GM18873 (cell line): Measurements from ENCODE around the gene LAPTM4A.
"Not testable (repeated sequence)": the region's sequence is repeated elsewhere in the genome, so short reads cannot be mapped to it uniquely, and the experiment has no call there.

ENCODE experiments used
- ATAC-seq: cut with Tn5 transposase; IDR thresholded peaks from one replicate; pipeline ENCODE4 v1.9.1; 2021; ENCODE audit warnings: mild to moderate bottlenecking, moderate library complexity, moderate number of reproducible peaks; ENCODE audit not compliant: unreplicated experiment, low FRiP score

LAPTM4A gene

DNA sequence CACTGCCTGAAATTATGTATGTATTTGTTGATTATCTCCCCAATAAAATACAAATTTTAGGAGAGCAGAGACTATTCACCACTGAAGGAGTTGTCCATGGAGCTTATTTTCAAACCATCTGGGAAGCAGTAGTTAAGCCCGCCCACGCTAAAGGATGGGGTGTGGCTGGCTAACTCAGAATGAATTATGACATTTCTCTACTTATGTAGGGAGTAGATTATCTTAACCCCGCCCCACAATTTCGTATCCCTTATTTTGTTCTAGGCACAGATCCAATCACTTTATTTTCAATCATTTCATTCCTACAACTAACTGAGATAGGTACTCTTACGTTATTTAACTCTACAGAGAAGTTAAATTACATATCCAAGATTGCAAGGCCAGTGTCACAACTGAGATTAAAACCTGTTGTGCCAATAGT, 1.4 kb upstream of the LAPTM4A start:
- ATAC-seq, result no peak

DNA sequence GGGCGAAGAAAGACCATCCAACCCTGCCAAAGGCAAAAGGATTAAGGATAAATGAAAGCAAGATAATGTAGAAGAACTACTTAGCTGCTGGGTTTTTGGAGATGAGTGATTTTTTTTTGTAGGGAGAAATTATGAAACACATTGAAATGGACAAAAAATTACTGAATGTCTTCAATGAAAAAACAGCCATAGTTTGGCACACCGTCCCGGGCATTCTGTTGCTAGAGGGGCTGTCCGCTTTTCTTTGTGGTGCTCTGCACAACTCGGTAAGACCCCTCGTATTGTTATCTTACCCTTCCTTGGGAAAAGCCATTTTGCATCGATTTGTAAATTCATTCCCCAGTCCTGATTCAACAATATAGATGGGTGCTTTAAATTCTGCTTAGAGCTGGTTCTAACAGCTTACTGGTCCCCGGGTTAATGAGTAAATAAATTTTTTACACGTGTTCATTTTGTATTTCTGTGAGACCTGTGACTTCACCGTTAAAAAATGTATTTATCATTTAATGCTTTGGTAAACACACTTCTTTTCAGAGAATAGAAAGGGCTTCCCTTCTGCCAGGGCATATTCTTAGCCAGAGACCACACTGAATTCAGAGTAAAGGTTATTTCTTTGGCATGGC, 912 bp upstream of the LAPTM4A start:
- no peak for ATAC-seq

DNA sequence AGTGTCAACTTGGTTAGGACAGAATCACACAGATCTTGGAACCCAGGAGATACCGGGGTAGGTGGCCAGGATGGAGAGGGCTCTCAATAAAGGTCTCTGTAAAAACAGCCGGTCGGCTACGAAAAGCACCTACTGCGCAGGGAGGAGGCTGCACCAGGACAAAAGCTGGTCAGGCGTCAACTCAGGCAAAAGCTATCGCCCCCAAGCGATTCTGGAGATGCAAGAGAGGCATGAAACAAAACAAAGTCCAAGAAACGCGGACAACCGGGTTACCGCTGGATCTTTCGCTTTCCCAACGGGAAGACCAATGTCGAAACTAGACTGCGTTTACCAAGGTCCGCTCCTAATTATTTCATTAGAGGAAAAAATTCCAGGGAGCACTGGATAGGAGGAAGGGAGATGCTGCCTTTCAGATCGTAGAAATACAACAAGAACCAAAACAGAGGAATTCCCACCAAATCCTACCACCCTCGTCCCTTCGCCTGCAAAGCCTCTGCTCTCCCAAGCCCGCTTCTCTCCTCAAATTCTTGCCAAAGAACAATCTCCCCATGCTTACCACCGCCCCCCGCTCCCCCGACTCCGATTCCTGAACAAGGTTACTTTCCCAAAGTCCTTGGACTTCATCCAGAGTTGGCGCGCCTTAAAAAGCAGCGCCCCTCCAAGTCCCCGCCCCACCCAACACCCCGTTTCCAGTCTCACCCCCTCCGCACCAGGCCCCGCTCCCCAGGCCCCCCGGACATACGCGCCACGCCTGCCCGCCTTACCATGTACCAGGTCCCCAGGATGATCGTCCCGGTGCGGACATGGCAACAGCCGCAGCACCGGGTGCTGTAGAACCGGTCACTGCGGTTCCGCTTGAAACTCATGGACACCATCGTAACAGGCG, 539 bp downstream of the LAPTM4A start:
- ATAC-seq, result peak; percentile 14

DNA sequence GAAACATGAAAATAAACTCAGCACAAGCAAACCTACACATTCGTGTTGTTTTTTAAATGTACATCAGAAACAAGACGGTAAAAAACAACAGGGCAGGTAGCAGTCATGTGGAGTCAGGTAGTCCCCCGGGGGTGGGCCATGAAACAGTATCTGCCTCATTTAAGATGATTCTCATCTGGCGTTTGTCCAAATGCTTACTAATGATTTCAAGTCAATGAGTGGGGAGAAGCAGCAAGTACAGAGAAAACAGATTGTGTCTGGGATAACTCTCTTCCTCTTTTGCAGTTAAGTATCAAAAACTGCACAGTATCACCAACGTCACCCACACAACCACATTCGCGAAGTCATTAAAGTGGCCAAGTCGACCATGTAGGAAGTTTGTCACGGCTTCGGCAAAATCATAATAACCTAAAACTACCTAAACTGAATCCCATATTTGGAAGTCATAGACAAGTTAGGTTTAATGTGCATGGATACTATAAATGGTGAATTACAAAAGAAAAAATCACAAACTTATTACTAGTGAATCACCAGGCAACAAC, 1.3 kb downstream of the LAPTM4A start:
- ATAC-seq, result no peak

DNA sequence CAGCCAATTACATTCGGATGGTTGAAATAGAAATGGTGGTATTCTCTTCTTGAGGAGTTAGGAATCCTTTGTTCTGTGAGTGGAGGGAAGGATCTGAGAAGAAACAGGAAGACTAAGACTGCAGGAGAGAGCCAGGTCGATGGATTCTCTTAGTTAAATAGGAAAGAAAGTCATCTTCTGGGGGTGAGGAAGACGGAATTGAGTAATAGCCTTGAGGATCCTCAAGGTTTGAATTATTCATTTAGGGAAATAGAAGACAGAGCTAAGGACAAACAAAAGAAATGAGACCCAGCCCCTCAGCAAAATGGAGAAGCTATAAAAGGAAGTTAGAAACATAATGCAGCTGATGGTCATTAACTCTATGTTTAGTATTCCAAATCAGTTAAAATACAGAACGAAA, 1.8 kb downstream of the LAPTM4A start:
- ATAC-seq, result no peak

DNA sequence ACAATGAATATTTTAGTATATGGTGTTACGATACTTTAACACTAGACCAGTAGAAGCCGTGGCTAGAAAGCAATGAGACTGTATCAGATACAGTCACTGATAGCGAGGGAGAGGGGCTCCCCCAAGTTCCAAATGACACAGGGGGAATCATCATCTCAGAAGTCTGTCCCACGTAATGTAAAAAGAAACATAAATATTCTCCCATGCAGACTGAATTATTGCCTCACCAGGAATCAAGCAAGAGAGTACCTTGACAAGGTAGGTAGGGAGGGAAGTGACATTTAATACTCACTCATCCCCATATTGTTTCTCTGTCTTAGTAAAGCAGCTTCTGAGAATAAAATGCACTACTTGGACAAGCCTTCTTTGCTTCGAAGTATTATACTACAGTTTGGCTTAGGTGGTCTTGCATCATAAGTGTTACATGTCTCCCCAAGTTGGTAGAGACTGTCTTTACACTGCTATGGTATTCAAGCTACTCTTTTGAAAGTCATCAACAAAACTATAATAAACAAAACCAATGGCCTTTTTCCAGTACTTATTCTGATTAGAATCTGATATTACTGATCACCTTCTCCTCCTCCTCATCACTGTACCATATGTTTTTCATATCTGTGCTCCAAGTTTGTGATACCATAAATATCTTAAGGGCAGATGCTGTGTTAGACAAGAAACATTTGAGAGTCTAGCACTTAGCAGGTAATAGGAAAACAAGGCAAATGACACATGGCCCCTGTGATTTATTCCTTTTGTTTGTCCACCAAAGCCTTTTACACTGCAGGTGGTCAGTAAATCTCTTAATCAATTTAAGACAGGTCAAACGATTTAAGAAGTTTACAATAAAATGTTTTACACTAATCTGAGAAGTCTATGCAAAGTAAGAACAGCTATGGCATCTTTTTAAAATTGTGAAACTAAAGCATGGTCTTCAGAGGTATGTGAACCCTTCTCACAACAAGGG, 2.7 kb downstream of the LAPTM4A start:
- ATAC-seq, result no peak

DNA sequence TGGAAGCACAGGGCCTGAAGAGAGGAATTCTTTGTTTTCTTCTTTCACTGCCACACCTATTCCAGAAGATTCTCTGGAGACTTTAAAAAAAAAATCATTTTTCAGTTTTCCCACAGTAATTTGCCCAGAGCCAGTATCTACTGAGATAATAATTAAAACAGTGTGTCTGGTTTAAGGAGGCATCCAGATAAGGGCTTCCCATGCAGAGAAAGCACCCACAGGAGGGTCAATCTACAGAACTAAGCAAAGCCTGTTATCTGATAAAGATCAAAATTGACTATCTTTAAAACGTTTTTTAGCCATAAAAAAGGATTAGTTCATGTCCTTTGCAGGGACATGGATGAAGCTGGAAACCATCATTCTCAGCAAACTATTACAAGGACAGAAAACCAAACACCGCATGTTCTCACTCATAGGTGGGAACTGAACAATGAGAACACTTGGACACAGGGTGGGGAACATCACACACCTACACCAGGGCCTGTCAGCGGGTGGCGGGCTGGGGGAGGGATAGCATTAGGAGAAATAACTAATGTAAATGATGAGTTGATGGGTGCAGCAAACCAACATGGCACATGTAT, 5.6 kb downstream of the LAPTM4A start:
- ATAC-seq, result not testable (repeated sequence)

DNA sequence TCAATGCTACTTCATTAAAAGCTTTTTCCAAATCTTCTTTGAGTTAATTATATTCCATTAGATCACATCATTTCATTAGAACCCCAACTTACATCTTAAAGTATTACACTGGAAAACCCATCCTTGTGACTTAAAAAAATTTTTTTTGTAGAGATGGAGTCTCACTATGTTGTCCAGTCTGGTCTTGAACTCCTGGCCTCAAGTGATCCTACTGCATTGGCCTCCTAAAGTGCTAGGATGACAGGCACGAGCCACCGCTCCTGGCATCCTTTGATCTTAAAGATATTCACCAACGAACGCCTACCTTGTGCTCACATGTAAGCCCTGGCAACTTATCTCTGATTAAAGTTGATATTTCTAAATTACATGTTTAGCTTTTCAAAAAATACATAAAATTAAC, 6.7 kb downstream of the LAPTM4A start:
- no peak for ATAC-seq

DNA sequence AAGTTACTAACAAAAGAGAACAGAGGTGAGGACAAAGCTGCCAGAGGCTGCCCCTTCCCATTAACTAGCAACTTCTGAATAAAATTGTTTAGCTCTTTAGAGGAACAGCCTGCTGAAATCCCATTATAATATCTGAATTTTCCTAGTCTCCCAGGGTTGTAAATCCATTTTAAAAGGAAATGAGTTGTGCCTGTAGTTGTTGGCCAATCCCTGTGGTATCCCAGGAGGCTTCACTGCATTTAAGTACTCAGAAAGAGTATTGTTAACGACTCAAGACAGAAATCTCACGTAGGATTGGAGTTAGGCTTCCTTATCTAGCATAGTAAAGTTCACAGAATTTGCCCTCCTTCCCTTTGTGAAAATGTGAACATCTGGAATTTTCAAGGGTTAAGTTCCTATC, 8.9 kb downstream of the LAPTM4A start:
- no peak for ATAC-seq

DNA sequence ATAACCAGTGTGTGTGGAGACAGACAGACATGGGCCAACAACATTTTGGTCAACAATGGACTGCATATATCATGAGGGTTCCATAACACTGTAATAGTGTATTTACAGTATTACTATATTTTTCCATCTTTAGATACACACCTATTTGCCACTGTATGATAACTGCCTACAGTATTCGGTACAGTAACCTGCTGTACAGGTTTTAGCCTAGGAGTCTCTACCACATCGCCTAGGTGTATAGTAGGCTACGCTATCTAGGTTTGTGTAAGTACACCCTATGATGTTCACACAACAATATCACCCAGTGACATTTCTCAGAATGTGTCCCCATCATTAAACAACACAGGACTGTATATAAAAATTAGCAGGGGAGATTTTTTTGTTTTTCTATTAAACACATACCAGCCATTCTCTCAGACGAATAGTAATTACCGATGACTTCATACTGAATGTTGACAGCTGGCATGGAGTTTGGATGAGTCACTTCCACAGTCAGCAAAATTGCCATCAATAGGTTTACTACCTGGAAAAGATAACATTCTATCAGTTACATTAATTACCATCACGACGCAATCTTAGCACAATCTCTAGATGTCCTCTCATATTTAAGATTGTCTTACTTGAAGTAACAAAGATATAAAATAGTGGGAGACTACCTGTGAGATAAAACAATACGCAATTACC, 10.8 kb downstream of the LAPTM4A start:
- no peak for ATAC-seq

DNA sequence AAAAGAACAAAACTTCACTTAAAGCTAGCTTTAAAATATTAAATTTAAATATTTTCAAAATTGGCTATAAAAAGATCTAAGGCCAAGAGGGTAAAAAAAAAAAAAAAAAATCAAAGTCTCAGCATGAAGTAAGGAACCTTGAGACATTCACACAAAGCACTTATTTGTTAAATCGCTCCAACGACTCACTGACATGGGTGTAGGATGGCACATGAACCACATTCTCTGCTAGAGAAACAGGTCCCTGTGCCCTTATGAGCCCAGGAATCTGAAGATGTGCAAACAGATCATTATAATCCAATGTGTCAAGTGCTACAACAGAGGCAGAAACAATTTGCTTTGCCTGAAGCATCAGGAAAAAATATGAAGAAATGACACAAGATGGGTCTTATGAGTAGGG, 13.8 kb downstream of the LAPTM4A start:
- no peak for ATAC-seq

DNA sequence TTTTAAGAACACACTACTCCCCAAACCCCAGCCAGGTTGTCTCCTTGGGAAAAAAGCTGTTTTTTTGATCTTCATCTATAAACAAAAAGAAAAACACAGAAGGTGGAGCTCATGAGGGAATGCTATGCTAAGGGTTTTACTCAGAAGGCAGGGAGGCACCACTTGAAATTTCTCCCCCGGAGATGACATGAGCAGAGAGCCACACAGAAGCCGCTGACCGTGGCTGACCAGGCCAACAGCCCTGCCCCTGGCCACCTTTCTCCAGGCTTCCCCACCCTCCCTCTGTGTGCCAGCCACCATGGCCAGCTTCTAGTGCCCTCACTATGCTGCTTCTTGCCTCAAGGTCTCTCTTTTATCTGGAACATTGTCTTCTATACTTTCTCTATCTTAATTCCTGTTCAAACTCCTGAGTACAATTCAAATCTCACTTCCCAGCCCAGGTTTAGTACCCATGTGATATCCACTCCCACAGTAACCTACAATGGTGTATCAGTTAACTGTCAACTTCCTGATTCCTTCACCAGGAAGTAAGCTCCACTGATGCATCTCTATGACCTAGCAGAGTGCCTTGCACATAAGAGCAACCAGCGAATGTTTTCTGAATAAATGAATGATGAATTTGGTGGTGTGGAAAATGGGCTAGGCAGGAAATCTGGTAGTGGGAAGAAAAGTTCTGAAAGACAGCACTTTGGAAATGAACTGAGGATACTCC, 15.3 kb downstream of the LAPTM4A start:
- no peak for ATAC-seq

DNA sequence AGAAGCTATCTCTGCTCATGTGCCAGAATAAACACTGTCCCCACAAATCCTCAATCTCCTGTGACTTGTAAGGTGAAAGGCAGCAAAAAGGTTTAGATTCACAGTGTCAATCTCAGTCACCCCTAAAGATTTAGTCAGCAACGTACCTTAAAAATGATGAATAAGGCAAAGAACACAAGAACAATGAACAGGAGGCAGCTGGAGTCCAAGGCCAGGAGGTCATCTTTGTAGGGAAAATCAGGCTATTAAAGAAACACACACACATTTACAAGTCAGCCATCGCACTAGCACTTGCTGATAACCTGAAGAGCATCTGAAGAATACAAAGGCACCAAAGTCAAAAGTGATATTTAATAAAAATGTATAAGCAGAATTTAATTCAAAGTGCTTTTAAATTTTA, 16.6 kb downstream of the LAPTM4A start:
- ATAC-seq, result no peak

DNA sequence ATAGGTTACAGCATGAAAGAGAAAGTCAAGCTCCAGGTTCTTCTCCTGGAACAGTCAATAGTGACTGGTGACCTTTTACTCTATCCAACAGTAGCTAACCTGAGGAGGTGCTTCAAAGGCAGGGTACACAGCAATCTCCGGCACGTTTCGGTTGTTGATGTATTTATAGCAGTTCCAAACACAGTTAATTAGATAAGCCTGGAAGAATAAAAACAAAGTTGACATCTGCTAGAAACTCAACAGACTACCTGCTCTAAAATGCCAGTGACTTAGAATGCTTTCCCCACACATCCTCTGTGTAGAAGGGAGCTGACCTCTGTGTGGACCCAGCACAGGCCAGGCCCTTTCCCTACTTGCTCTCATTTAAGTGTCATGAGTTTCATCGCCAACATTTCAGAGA, 17.2 kb downstream of the LAPTM4A start:
- no peak for ATAC-seq

DNA sequence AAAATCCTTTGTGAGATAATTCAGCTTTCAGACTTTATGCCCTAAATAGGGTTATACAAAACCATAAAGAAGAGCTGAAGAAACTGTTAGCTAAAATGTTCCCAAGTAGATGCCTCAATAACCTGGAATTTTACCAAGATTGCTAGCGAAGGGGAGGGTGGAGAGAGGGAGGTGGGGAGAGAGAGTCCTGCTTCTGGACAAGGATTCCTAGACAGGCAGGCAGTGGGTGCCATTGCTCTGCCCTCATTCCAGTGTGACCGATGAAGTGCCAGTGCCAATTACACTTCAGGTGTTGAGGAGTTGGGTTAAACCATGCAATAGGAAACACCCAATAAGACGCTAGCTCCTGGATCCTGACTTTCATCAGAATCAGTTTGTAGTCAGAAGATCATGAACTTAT, 18.1 kb downstream of the LAPTM4A start:
- ATAC-seq, result no peak

DNA sequence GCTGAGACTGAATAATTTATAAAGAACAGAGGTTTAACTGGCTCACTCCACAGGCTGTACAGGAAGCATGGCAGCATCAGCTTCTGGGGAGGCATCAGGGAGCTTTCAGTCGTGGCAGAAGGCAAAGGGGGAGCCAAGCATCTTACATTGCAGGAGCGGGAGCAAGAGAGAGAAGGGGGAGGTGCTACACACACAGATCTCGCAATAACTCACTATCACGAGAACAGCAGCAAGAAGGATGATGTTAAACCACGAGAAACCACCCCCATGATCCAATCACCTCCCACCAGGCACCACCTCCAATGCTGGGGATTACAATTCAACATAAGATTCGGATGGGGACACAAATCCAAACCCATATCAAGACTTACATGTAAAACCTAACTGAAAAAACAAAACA, 21.2 kb downstream of the LAPTM4A start:
- ATAC-seq, result no peak

DNA sequence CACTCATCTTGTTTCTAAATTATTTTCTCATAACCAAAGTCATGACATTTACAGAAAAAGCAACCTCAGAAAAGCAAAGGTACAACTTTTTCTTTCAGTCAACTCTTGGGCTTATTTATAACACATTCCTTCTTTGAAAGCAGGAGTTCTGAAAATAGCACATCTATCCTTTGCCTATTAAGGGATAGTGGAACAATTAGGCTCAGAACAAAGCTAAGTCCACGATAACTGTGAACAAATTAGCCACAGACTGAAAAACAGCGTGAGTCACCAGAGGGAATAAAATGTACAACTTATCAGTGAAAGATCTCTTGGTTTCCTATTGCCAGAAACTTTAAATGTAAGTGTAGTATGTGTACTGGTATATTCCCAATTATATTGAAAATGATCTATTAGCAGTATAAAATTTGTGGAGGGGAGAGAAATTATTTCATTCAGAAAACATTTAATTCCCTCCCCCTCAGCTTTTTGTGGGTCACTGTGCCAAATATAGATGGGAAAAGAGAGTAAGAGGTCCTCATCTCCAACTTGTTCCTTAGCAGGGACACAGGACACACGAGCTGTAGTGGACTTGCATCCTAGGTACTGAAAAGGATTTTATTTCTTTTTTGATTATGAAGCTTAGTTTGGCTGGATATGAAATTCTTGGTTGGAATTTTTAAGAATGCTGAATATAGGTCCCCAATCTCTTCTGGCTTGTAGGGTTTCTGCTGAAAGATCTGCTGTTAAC, 23.6 kb downstream of the LAPTM4A start:
- ATAC-seq, result no peak

DNA sequence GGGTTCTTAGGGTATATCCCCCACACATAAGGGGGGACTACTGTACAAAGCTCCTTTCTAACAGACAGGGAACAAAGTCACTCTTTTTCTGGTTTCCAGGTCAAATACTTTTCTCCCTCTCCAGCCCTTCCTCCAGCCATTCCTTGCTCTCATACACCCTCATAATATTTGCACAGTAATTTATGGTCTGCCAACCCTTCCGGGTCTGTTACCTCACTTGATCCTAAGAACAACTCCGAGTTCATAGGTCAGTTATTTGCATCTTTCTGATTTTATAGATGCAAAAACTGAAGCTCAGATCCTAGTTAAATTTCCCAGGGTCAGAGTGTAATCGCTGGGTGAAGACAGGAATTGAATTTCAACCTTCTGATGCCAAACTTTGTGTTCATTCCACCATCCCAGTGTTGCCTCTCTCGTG, 24.2 kb downstream of the LAPTM4A start:
- ATAC-seq, result no peak
